ENCODE data around the gene CD84.
"Not testable (repeated sequence)": the region's sequence is repeated elsewhere in the genome, so short reads cannot be mapped to it uniquely, and the experiment has no call there.

Gene CD84

GRCh38 chr1:160608057-160608456, 28.8 kb upstream of the CD84 start:
- H3K27ac ChIP-seq (ENCODE audit: low read depth, low read length): no peak overlapping the region

DNA sequence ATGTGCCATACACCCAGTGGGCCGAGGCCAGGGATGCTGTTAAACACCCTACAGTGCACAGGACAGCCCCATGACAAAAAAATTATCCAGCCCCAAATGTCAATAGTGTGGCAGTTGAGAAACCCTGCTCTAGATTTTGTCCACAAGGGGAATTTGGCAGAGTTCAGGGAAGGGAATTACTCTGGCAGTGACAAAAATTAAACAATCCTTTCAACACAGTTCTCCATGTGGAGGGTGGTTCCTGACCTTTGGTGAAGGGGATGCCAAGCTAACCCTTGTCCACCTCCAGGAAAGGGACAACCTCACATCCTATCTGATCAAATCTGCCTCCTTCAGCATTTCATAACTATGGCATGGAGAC, 28.4 kb upstream of the CD84 start:
- H3K9ac ChIP-seq (ENCODE audit: low read length): no peak overlapping the region
- no peaks in the 10 kb centered on the region for H3K9me3 ChIP-seq (ENCODE audit: low read length)
- H3K4me3 ChIP-seq (ENCODE audit: low read depth in 1 of 2, low read length in 2 of 2): no peak overlapping the region
- no peaks in the 10 kb centered on the region for H3K27me3 ChIP-seq (ENCODE audit: control insufficient read depth in 1 of 2, insufficient read depth in 2 of 2, low read length in 2 of 2)
- no peak overlapping the region for H3K27ac ChIP-seq (ENCODE audit: low read depth, low read length)
- H3K4me1 ChIP-seq (ENCODE audit: insufficient read depth, low read length): no peaks in the 10 kb centered on the region
- no peaks in the 10 kb centered on the region for H3K36me3 ChIP-seq (ENCODE audit: insufficient read depth, low read length)

More at GRCh38 chr1:160608057-160608456, 28.8 kb upstream of the CD84 start:
- no peak overlapping the region for H3K9ac ChIP-seq (ENCODE audit: low read length)
- H3K4me3 ChIP-seq (ENCODE audit: low read depth in 1 of 2, low read length in 2 of 2): no peak overlapping the region
- no peaks in the 10 kb centered on the region for H3K9me3 ChIP-seq (ENCODE audit: low read length)
- no peaks in the 10 kb centered on the region for H3K27me3 ChIP-seq (ENCODE audit: control insufficient read depth in 1 of 2, insufficient read depth in 2 of 2, low read length in 2 of 2)
- no peaks in the 10 kb centered on the region for H3K4me1 ChIP-seq (ENCODE audit: insufficient read depth, low read length)
- no peaks in the 10 kb centered on the region for H3K36me3 ChIP-seq (ENCODE audit: insufficient read depth, low read length)

DNA sequence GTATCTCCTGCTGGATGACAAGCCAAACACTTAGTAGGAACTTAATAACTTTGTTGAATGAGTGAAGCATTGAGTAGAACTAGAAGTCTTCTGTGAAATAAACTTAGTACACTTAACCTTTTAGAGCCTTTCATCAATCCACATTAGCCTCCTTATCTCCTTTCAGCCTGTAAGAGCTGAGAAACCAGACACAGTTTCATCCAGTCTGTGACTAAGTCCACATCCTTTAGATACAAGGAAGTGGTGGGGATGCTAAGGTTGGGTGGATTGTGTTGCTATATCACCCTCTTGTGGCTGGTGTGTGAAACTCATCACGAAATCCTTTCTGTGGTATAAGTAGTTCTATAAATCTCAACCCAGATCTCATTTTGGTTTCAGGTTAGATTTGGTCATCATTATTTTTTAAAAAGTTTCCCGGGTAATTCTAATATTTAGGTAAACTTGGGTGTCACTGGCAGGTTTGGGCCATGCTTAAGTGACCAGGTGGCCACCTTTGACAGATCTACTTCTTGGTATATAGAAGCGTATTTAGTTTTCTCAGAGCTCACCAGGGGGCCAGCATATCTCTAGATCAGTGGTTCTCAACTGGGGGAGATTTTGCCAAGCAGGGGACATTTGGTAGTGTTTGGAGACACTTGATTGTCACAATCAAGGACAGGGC, 27.8 kb upstream of the CD84 start:
- Histone ChIP-seq H3K9ac (ENCODE audit: low read length) (no peak overlapping the region), H3K4me1 (ENCODE audit: insufficient read depth, low read length) (no peaks in the 10 kb centered on the region), H3K27me3 (ENCODE audit: control insufficient read depth in 1 of 2, insufficient read depth in 2 of 2, low read length in 2 of 2) (no peaks in the 10 kb centered on the region), H3K36me3 (ENCODE audit: insufficient read depth, low read length) (no peaks in the 10 kb centered on the region), H3K9me3 (ENCODE audit: low read length) (no peaks in the 10 kb centered on the region), H3K27ac (ENCODE audit: low read depth, low read length) (no peak overlapping the region), H3K4me3 (ENCODE audit: low read depth in 1 of 2, low read length in 2 of 2) (no peak overlapping the region)

DNA sequence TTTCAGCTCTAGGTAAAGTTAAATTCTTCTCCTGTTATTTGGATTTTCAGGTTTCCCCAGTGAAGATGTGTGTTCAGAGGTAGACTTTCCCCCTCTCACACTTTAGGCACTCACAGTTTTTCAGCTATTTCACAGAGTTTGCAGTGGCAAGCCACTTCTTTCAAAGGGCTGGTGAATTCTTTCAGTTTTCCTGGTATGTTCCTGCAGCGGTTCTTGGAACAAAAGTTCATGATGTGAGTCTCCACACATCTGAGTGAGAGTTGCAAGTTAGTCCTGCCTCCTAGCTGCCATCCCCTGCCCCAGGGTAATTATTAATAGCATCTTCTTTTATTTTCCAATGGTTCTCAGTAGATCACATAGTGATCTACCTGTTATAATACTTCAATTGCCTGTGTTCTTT, 27.3 kb upstream of the CD84 start:
- H3K36me3 ChIP-seq (ENCODE audit: insufficient read depth, low read length): no peaks in the 10 kb centered on the region
- no peaks in the 10 kb centered on the region for H3K27me3 ChIP-seq (ENCODE audit: control insufficient read depth in 1 of 2, insufficient read depth in 2 of 2, low read length in 2 of 2)
- H3K4me3 ChIP-seq (ENCODE audit: low read depth in 1 of 2, low read length in 2 of 2): no peak overlapping the region
- no peaks in the 10 kb centered on the region for H3K9me3 ChIP-seq (ENCODE audit: low read length)
- H3K27ac ChIP-seq (ENCODE audit: low read depth, low read length): no peak overlapping the region
- H3K9ac ChIP-seq (ENCODE audit: low read length): no peak overlapping the region
- H3K4me1 ChIP-seq (ENCODE audit: insufficient read depth, low read length): no peaks in the 10 kb centered on the region

DNA sequence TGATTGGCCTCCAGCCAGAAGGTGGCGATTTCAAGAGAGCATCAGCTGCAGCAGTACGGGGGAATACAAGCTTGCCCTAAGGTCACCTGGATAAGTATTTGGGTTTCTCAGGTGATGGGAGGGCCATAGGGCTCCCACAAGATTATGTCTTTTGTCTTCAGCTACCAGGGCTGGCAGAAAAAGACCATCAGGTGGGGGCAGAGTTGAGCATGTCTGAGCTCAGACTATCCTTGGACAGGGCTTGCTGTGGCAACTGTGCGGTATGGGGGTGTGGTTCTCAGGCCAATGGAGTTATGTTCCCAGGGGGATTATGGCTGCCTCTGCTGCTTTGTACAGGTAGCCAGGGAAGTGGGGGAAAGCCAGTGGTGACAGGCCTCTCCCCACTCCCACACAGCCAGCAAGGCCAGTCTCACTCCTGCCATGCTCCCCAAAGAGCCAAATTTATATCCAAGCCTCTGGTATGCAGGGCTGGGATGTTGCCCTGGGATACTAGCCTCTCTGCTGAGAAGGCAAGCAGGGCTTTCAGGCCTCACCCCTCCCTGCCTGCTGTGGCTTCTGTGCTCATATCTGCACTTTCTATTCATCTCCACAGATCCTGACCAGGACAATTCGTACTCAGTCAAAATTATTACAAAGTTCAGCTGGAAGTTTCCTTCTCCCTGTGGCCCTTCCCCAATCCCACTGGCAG, 26.6 kb upstream of the CD84 start:
- Histone ChIP-seq H3K9me3 (ENCODE audit: low read length) (no peaks in the 10 kb centered on the region), H3K27ac (ENCODE audit: low read depth, low read length) (no peak overlapping the region), H3K4me3 (ENCODE audit: low read depth in 1 of 2, low read length in 2 of 2) (no peak overlapping the region), H3K9ac (ENCODE audit: low read length) (no peak overlapping the region), H3K4me1 (ENCODE audit: insufficient read depth, low read length) (no peaks in the 10 kb centered on the region), H3K27me3 (ENCODE audit: control insufficient read depth in 1 of 2, insufficient read depth in 2 of 2, low read length in 2 of 2) (no peaks in the 10 kb centered on the region), H3K36me3 (ENCODE audit: insufficient read depth, low read length) (no peaks in the 10 kb centered on the region)

- no peaks in the 10 kb centered on the region for H3K4me1 ChIP-seq (ENCODE audit: insufficient read depth, low read length)
- H3K9me3 ChIP-seq (ENCODE audit: low read length): no peaks in the 10 kb centered on the region
- H3K9ac ChIP-seq (ENCODE audit: low read length): no peak overlapping the region
- no peak overlapping the region for H3K27ac ChIP-seq (ENCODE audit: low read depth, low read length)
- no peak overlapping the region for H3K4me3 ChIP-seq (ENCODE audit: low read depth in 1 of 2, low read length in 2 of 2)
- H3K36me3 ChIP-seq (ENCODE audit: insufficient read depth, low read length): no peaks in the 10 kb centered on the region
- no peaks in the 10 kb centered on the region for H3K27me3 ChIP-seq (ENCODE audit: control insufficient read depth in 1 of 2, insufficient read depth in 2 of 2, low read length in 2 of 2)
These were observed 25.9 kb upstream of the CD84 start for GRCh38 chr1:160605205-160605604.

- H3K36me3 ChIP-seq (ENCODE audit: insufficient read depth, low read length): no peaks in the 10 kb centered on the region
- H3K9me3 ChIP-seq (ENCODE audit: low read length): no peaks in the 10 kb centered on the region
- H3K27ac ChIP-seq (ENCODE audit: low read depth, low read length): no peak overlapping the region
- H3K9ac ChIP-seq (ENCODE audit: low read length): no peak overlapping the region
- H3K4me3 ChIP-seq (ENCODE audit: low read depth in 1 of 2, low read length in 2 of 2): no peak overlapping the region
- H3K4me1 ChIP-seq (ENCODE audit: insufficient read depth, low read length): no peaks in the 10 kb centered on the region
- H3K27me3 ChIP-seq (ENCODE audit: control insufficient read depth in 1 of 2, insufficient read depth in 2 of 2, low read length in 2 of 2): no peaks in the 10 kb centered on the region
These were observed 18.4 kb upstream of the CD84 start for GRCh38 chr1:160597705-160598104.

- no peaks in the 10 kb centered on the region for H3K36me3 ChIP-seq (ENCODE audit: insufficient read depth, low read length)
- H3K27ac ChIP-seq (ENCODE audit: low read depth, low read length): no peak overlapping the region
- H3K9ac ChIP-seq (ENCODE audit: low read length): no peak overlapping the region
- H3K4me3 ChIP-seq (ENCODE audit: low read depth in 1 of 2, low read length in 2 of 2): no peak overlapping the region
- H3K9me3 ChIP-seq (ENCODE audit: low read length): no peaks in the 10 kb centered on the region
- no peaks in the 10 kb centered on the region for H3K4me1 ChIP-seq (ENCODE audit: insufficient read depth, low read length)
- H3K27me3 ChIP-seq (ENCODE audit: control insufficient read depth in 1 of 2, insufficient read depth in 2 of 2, low read length in 2 of 2): no peaks in the 10 kb centered on the region
These were observed 17.8 kb upstream of the CD84 start for GRCh38 chr1:160597051-160597450.

GRCh38 chr1:160590488-160590887, 11.2 kb upstream of the CD84 start:
- no peaks in the 10 kb centered on the region for H3K36me3 ChIP-seq (ENCODE audit: insufficient read depth, low read length)
- H3K4me1 ChIP-seq (ENCODE audit: insufficient read depth, low read length): no peaks in the 10 kb centered on the region
- H3K9ac ChIP-seq (ENCODE audit: low read length): no peak overlapping the region
- H3K27ac ChIP-seq (ENCODE audit: low read depth, low read length): no peak overlapping the region
- H3K27me3 ChIP-seq (ENCODE audit: control insufficient read depth in 1 of 2, insufficient read depth in 2 of 2, low read length in 2 of 2): no peaks in the 10 kb centered on the region
- no peak overlapping the region for H3K4me3 ChIP-seq (ENCODE audit: low read depth in 1 of 2, low read length in 2 of 2)
- no peaks in the 10 kb centered on the region for H3K9me3 ChIP-seq (ENCODE audit: low read length)

GRCh38 chr1:160588468-160588867, 9.2 kb upstream of the CD84 start:
- Histone ChIP-seq H3K4me1 (ENCODE audit: insufficient read depth, low read length) (no peaks in the 10 kb centered on the region), H3K27me3 (ENCODE audit: control insufficient read depth in 1 of 2, insufficient read depth in 2 of 2, low read length in 2 of 2) (no peaks in the 10 kb centered on the region), H3K27ac (ENCODE audit: low read depth, low read length) (no peak overlapping the region), H3K9ac (ENCODE audit: low read length) (no peak overlapping the region), H3K4me3 (ENCODE audit: low read depth in 1 of 2, low read length in 2 of 2) (no peak overlapping the region), H3K36me3 (ENCODE audit: insufficient read depth, low read length) (no peaks in the 10 kb centered on the region), H3K9me3 (ENCODE audit: low read length) (no peaks in the 10 kb centered on the region)

- H3K27ac ChIP-seq (ENCODE audit: low read depth, low read length): no peak overlapping the region
- H3K4me1 ChIP-seq (ENCODE audit: insufficient read depth, low read length): no peaks in the 10 kb centered on the region
- H3K27me3 ChIP-seq (ENCODE audit: control insufficient read depth in 1 of 2, insufficient read depth in 2 of 2, low read length in 2 of 2): no peaks in the 10 kb centered on the region
- H3K4me3 ChIP-seq (ENCODE audit: low read depth in 1 of 2, low read length in 2 of 2): no peak overlapping the region
- no peaks in the 10 kb centered on the region for H3K36me3 ChIP-seq (ENCODE audit: insufficient read depth, low read length)
- no peaks in the 10 kb centered on the region for H3K9me3 ChIP-seq (ENCODE audit: low read length)
- no peak overlapping the region for H3K9ac ChIP-seq (ENCODE audit: low read length)
These were observed 5.5 kb upstream of the CD84 start for GRCh38 chr1:160584784-160585183.

DNA sequence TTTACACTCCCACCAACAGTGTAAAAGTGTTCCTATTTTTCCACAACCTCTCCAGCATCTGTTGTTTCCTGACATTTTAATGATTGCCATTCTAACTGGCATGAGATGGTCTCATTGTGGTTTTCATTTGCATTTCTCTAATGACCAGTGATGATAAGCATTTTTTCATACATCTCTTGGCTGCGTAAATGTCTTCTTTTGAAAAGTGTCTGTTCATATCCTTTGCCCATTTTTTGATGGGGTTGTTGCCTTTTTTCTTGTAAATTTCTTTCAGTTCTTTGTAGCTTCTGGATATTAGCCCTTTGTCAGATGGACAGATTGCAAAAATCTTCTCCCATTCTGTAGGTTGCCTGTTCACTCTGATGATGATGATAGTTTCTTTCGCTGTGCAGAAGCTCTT, 3.7 kb upstream of the CD84 start:
- not testable (repeated sequence) for H3K4me3 ChIP-seq (ENCODE audit: low read depth in 1 of 2, low read length in 2 of 2); H3K36me3 ChIP-seq (ENCODE audit: insufficient read depth, low read length); H3K9me3 ChIP-seq (ENCODE audit: low read length); H3K4me1 ChIP-seq (ENCODE audit: insufficient read depth, low read length); H3K27me3 ChIP-seq (ENCODE audit: control insufficient read depth in 1 of 2, insufficient read depth in 2 of 2, low read length in 2 of 2); H3K27ac ChIP-seq (ENCODE audit: low read depth, low read length); H3K9ac ChIP-seq (ENCODE audit: low read length)
